Neural progenitor cell (in vitro differentiated cells): ENCODE results near the gene CACNG7. TPM values are rescaled to one million over a fixed set of nuclear protein-coding genes. Genes with fewer than 3 reads are reported as not detected.

ENCODE experiments used
- DNase-seq: peaks from one replicate; pipeline ENCODE4 v3.0.0-alpha.2; 2016; ENCODE audit warnings: low spot score
- H2AFZ ChIP-seq: fragments of 200-600 bp; sonication (generic); replicated peaks from 2 replicates; pipeline ENCODE4 v1.6.1; 2016; ENCODE audit warnings: antibody characterized with exemption
- H3F3A ChIP-seq: fragments of 200-600 bp; sonication (generic); 2 replicates; pipeline ENCODE4 v1.6.1; 2016; ENCODE audit warnings: antibody characterized with exemption, low read depth
- H3K27ac ChIP-seq: fragments of 200-600 bp; sonication (generic); 2 replicates; pipeline ENCODE4 v1.5.1; 2016; ENCODE audit warnings: mild to moderate bottlenecking
- H3K27me3 ChIP-seq: fragments of 200-600 bp; sonication (generic); 2 replicates; pipeline ENCODE4 v1.6.1; 2016; ENCODE audit warnings: mild to moderate bottlenecking, moderate library complexity
- H3K36me3 ChIP-seq: fragments of 200-600 bp; sonication (generic); 2 replicates; pipeline ENCODE4 v1.5.1; 2016
- H3K4me1 ChIP-seq: fragments of 200-600 bp; sonication (generic); 2 replicates; pipeline ENCODE4 v1.6.1; 2016; ENCODE audit warnings: mixed run types
- H3K4me2 ChIP-seq: fragments of 200-600 bp; sonication (generic); 2 replicates; pipeline ENCODE4 v1.6.1; 2016
- H3K4me3 ChIP-seq: fragments of 200-600 bp; sonication (generic); 2 replicates; pipeline ENCODE4 v1.5.1; 2016
- H3K79me2 ChIP-seq: fragments of 200-600 bp; sonication (generic); 2 replicates; pipeline ENCODE4 v1.6.1; 2016; ENCODE audit warnings: low read depth
- H3K9ac ChIP-seq: fragments of 200-600 bp; sonication (generic); 2 replicates; pipeline ENCODE4 v1.6.1; 2016
- H3K9me3 ChIP-seq: fragments of 200-600 bp; sonication (generic); 2 replicates; pipeline ENCODE4 v1.5.1; 2016; ENCODE audit warnings: low read depth
- H4K20me1 ChIP-seq: fragments of 200-600 bp; sonication (generic); 2 replicates; pipeline ENCODE4 v1.6.1; 2016; ENCODE audit warnings: low read depth
- H3K27ac Mint-ChIP-seq: 3 replicates; pipeline ENCODE4 v1.8.0; 2021; ENCODE audit warnings: mixed read lengths
- H3K27me3 Mint-ChIP-seq: 2 replicates; pipeline ENCODE4 v1.8.0; 2022; ENCODE audit warnings: low read depth, mild to moderate bottlenecking, inconsistent platforms, moderate library complexity, mixed read lengths; ENCODE audit not compliant: insufficient read depth
- H3K36me3 Mint-ChIP-seq: 3 replicates; pipeline ENCODE4 v1.8.0; 2021; ENCODE audit warnings: mixed read lengths
- H3K4me1 Mint-ChIP-seq: 3 replicates; pipeline ENCODE4 v1.8.0; 2021; ENCODE audit warnings: mixed read lengths
- H3K4me3 Mint-ChIP-seq: 3 replicates; pipeline ENCODE4 v1.8.0; 2021; ENCODE audit warnings: mild to moderate bottlenecking, moderate library complexity, mixed read lengths
- H3K9me3 Mint-ChIP-seq: 3 replicates; pipeline ENCODE4 v1.8.0; 2020; ENCODE audit warnings: mixed read lengths
- CTCF ChIP-seq: fragments of 200-600 bp; sonication (generic); IDR thresholded peaks from 2 replicates; pipeline ENCODE4 v1.5.1; 2017; ENCODE audit warnings: antibody characterized with exemption, mild to moderate bottlenecking
- EZH2 ChIP-seq: fragments of 200-600 bp; sonication (generic); IDR thresholded peaks from 2 replicates; pipeline ENCODE4 v1.6.1; 2017; ENCODE audit warnings: antibody characterized with exemption, mild to moderate bottlenecking, moderate library complexity
- EZH2phosphoT487 ChIP-seq: fragments of 200-600 bp; sonication (generic); IDR thresholded peaks from 2 replicates; pipeline ENCODE4 v1.6.1; 2017; ENCODE audit warnings: antibody characterized with exemption
- microRNA counts: library from miRNA; unstranded; fragments of <30 nt; microRNA quantifications from one replicate; lab custom pipeline; 2016
- total RNA-seq: library from RNA; depleted of rRNA; stranded (reverse); fragments of >200 nt; gene quantifications from 2 replicates; pipeline ENCODE4 v1.2.3, GENCODE V29; 2015; ENCODE audit warnings: low replicate concordance

The CACNG7 gene
- total RNA-seq, 1 donor from 2014 or later = 6.7 TPM

DNA sequence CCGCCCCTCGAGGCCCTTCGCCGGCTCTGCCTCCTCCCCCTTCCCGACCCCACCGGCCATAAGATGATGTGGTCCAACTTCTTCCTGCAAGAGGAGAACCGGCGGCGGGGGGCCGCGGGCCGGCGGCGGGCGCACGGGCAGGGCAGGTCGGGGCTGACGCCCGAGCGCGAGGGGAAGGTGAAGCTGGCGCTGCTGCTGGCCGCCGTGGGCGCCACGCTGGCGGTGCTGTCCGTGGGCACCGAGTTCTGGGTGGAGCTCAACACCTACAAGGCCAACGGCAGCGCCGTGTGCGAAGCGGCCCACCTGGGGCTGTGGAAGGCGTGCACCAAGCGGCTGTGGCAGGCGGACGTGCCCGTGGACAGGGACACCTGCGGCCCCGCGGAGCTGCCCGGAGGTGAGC lies 83.7 kb downstream of the CACNG7 start:
- peaks cover 80% of the 10 kb centered on the region for H3K27me3 ChIP-seq
- no peaks in the 10 kb centered on the region for H3K9me3 ChIP-seq
- no peaks in the 10 kb centered on the region for H4K20me1 ChIP-seq
- Mint-ChIP-seq H3K36me3 (no peaks in the 10 kb centered on the region), H3K4me1 (peaks cover 31% of the 10 kb centered on the region), H3K27me3 (peaks cover 17% of the 10 kb centered on the region), H3K4me3 (no peak overlapping the region), H3K9me3 (no peaks in the 10 kb centered on the region), H3K27ac (no peak overlapping the region)
- no peak overlapping the region for H3K4me3 ChIP-seq
- DNase-seq = no peak
- TF ChIP-seq EZH2 = no peak
- no peak for TF ChIP-seq EZH2phosphoT487
- no peak for TF ChIP-seq CTCF
- H3K27ac ChIP-seq = no peak overlapping the region
- no peak overlapping the region for H2AFZ ChIP-seq
- no peaks in the 10 kb centered on the region for H3K36me3 ChIP-seq
- peaks cover 10% of the 10 kb centered on the region for H3K4me1 ChIP-seq
- H3F3A ChIP-seq = peaks cover 4% of the 10 kb centered on the region
- no peak overlapping the region for H3K4me2 ChIP-seq
- H3K9ac ChIP-seq = no peak overlapping the region
- no peaks in the 10 kb centered on the region for H3K79me2 ChIP-seq

GRCh38 chr19:53993448-53993847 lies 84.4 kb downstream of the CACNG7 start:
- peaks cover 7% of the 10 kb centered on the region for H3F3A ChIP-seq
- H4K20me1 ChIP-seq = no peaks in the 10 kb centered on the region
- no peak for DNase-seq
- H3K27ac ChIP-seq = no peak overlapping the region
- H3K36me3 ChIP-seq = no peaks in the 10 kb centered on the region
- H3K9me3 Mint-ChIP-seq = no peaks in the 10 kb centered on the region
- no peak overlapping the region for H3K4me3 ChIP-seq
- peaks cover 15% of the 10 kb centered on the region for H3K27me3 Mint-ChIP-seq
- no peaks in the 10 kb centered on the region for H3K79me2 ChIP-seq
- H3K36me3 Mint-ChIP-seq = no peaks in the 10 kb centered on the region
- H3K9ac ChIP-seq = no peak overlapping the region
- H3K4me2 ChIP-seq = no peak overlapping the region
- peaks cover 34% of the 10 kb centered on the region for H3K4me1 Mint-ChIP-seq
- no peak overlapping the region for H2AFZ ChIP-seq
- peak overlapping the region; percentile 2 for H3K4me3 Mint-ChIP-seq
- H3K9me3 ChIP-seq = no peaks in the 10 kb centered on the region
- peaks cover 86% of the 10 kb centered on the region for H3K27me3 ChIP-seq
- TF ChIP-seq EZH2 = no peak
- no peak for TF ChIP-seq CTCF
- no peak for TF ChIP-seq EZH2phosphoT487
- peaks cover 14% of the 10 kb centered on the region for H3K4me1 ChIP-seq
- H3K27ac Mint-ChIP-seq = no peak overlapping the region

MicroRNA genes within 50 kb of the gene (microRNA counts, 767-probe panel; counts per million panel counts)
- 460 counts per million, percentile 90 among the panel's probes with 10 or more counts for microRNA hsa-miR-935 (lab: Ali Mortazavi, UCI)

Other genes starting within 250 kb of the CACNG7 start
- gene NLRP12, start 85.0 kb upstream of the CACNG7 start, total RNA-seq = 0.19 TPM in 1 of 2 replicates, not detected in the other
- gene MYADM, start 41.4 kb upstream of the CACNG7 start, total RNA-seq = 11.5 and 25.6 TPM in 2 replicates
- gene PRKCG, start 27.1 kb upstream of the CACNG7 start, total RNA-seq = 0.51 and 3.3 TPM in 2 replicates
- gene CACNG8, start 53.7 kb downstream of the CACNG7 start, total RNA-seq = 0.02 and 0.37 TPM in 2 replicates
- 1.0 TPM in 1 of 2 replicates, not detected in the other for gene CACNG6, start 82.4 kb downstream of the CACNG7 start, total RNA-seq
- 0.12 TPM in 1 of 2 replicates, not detected in the other for gene VSTM1, start 154.6 kb downstream of the CACNG7 start, total RNA-seq
- gene TARM1, start 172.1 kb downstream of the CACNG7 start, total RNA-seq = not detected in 2 replicates
- 2.4 TPM in 1 of 2 replicates, not detected in the other for gene OSCAR, start 191.5 kb downstream of the CACNG7 start, total RNA-seq
- gene NDUFA3, start 193.6 kb downstream of the CACNG7 start, total RNA-seq = 40.3 and 75.9 TPM in 2 replicates
- 9.4 and 18.0 TPM in 2 replicates for gene TFPT, start 206.4 kb downstream of the CACNG7 start, total RNA-seq
- gene PRPF31, start 206.5 kb downstream of the CACNG7 start, total RNA-seq = 62.0 and 64.4 TPM in 2 replicates
- gene CNOT3, start 228.5 kb downstream of the CACNG7 start, total RNA-seq = 23.2 and 29.4 TPM in 2 replicates